ENCODE data around the gene SGCD.

Gene SGCD

DNA sequence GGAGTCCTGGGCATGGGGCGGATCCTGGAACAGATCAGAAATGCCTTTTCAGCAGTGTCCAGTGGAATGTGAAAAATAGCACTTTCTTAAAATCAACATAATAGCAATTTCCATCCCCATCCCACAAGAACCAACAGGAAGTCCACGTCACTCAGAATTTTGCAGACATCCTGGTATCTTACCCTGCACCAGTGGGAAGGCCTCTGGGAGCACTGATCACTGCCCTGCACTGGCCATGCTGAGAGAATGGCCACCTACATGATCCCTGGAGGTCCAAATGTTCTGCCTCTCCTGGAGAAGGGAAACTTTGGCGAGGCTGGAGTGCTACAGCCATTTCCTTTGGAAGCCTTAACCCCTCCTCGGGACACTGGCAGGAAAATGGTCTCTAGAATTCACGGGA is 173.8 kb downstream of the SGCD start:
- POLR2A ChIA-PET = no interaction called here
- Histone ChIP-seq H3K27ac (ENCODE audit: extremely low read depth, low read depth, low read length) (no peak overlapping the region), H3K36me3 (ENCODE audit: control insufficient read depth in 2 of 2, insufficient read depth in 1 of 2, low read length in 2 of 2) (no peaks in the 10 kb centered on the region), H3K4me1 (ENCODE audit: control insufficient read depth, insufficient read depth, low read length) (no peaks in the 10 kb centered on the region), H3K4me3 (ENCODE audit: low read depth, low read length) (no peak overlapping the region), H3K9me3 (ENCODE audit: control insufficient read depth, insufficient read depth, low read depth, low read length) (no peaks in the 10 kb centered on the region)
- CTCF ChIA-PET = no interaction called here
- TF ChIP-seq ZNF366 (tag by site-specific recombination; conservative IDR thresholded peaks at IDR 0.05) (no peak), ZNF184 (tag by site-specific recombination; IDR thresholded peaks at IDR 0.05) (no peak), ZNF112 (tag by site-specific recombination; IDR thresholded peaks at IDR 0.05) (no peak), ZIC2 (tag by site-specific recombination; IDR thresholded peaks at IDR 0.05) (no peak), ZNF132 (tag by site-specific recombination; IDR thresholded peaks at IDR 0.05; ENCODE audit: borderline replicate concordance) (no peak), ZNF155 (tag by site-specific recombination; IDR thresholded peaks at IDR 0.05) (no peak), ZNF416 (tag by site-specific recombination; IDR thresholded peaks at IDR 0.05) (no peak), ZNF623 (tag by site-specific recombination; IDR thresholded peaks at IDR 0.05) (no peak), ZNF747 (tag by site-specific recombination; IDR thresholded peaks at IDR 0.05) (no peak), ZNF140 (tag by site-specific recombination; IDR thresholded peaks at IDR 0.05) (no peak)
- TF ChIP-seq, protein P1, sequence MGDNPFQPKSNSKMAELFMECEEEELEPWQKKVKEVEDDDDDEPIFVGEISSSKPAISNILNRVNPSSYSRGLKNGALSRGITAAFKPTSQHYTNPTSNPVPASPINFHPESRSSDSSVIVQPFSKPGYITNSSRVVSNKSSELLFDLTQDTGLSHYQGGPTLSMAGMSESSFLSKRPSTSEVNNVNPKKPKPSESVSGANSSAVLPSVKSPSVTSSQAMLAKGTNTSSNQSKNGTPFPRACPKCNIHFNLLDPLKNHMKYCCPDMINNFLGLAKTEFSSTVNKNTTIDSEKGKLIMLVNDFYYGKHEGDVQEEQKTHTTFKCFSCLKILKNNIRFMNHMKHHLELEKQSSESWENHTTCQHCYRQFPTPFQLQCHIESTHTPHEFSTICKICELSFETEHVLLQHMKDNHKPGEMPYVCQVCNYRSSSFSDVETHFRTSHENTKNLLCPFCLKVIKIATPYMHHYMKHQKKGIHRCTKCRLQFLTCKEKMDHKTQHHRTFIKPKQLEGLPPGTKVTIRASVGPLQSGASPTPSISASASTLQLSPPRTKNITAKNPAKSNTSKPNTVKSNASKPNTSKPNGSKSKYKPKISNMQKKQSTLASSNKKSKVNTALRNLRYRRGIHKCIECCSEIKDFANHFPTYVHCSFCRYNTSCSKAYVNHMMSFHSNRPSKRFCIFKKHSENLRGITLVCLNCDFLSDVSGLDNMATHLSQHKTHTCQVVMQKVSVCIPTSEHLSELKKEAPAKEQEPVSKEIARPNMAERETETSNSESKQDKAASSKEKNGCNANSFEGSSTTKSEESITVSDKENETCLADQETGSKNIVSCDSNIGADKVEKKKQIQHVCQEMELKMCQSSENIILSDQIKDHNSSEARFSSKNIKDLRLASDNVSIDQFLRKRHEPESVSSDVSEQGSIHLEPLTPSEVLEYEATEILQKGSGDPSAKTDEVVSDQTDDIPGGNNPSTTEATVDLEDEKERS (tag by site-specific recombination; IDR thresholded peaks at IDR 0.05) = no peak

DNA sequence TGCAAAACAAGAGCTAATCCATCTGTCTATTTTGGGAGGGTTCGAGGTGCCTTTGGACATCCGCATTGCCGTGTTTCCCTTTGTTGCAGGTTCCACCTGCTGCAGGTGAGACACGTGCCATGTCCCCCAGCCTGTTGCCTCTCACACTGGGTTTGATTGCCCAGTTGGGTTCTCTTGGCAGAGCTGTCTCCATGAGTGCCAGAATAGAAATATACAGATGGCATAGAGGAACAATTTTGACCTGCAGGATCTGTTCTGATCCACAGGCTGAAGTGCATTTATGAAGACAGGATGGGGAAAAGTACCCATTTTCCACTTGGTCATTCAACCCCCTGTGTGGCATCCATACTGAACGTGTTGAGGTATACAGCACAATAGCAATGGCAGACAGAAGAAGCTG is 178.1 kb downstream of the SGCD start:
- ChIA-PET POLR2A (no interaction called here), CTCF (no interaction called here)
- H3K4me1 ChIP-seq (ENCODE audit: control insufficient read depth, insufficient read depth, low read length) = no peaks in the 10 kb centered on the region
- H3K4me3 ChIP-seq (ENCODE audit: low read depth, low read length) = no peak overlapping the region
- H3K9me3 ChIP-seq (ENCODE audit: control insufficient read depth, insufficient read depth, low read depth, low read length) = no peaks in the 10 kb centered on the region
- TF ChIP-seq KLF10 (tag by site-specific recombination; IDR thresholded peaks at IDR 0.05) (no peak), ZNF626 (tag by site-specific recombination; IDR thresholded peaks at IDR 0.05) (no peak), ZNF23 (tag by site-specific recombination; IDR thresholded peaks at IDR 0.05; ENCODE audit: borderline replicate concordance) (no peak)
- TF ChIP-seq, protein P2, sequence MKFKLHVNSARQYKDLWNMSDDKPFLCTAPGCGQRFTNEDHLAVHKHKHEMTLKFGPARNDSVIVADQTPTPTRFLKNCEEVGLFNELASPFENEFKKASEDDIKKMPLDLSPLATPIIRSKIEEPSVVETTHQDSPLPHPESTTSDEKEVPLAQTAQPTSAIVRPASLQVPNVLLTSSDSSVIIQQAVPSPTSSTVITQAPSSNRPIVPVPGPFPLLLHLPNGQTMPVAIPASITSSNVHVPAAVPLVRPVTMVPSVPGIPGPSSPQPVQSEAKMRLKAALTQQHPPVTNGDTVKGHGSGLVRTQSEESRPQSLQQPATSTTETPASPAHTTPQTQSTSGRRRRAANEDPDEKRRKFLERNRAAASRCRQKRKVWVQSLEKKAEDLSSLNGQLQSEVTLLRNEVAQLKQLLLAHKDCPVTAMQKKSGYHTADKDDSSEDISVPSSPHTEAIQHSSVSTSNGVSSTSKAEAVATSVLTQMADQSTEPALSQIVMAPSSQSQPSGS (tag by site-specific recombination; IDR thresholded peaks at IDR 0.05; ENCODE audit: low read depth) = no peak
- TF ChIP-seq, protein P3, sequence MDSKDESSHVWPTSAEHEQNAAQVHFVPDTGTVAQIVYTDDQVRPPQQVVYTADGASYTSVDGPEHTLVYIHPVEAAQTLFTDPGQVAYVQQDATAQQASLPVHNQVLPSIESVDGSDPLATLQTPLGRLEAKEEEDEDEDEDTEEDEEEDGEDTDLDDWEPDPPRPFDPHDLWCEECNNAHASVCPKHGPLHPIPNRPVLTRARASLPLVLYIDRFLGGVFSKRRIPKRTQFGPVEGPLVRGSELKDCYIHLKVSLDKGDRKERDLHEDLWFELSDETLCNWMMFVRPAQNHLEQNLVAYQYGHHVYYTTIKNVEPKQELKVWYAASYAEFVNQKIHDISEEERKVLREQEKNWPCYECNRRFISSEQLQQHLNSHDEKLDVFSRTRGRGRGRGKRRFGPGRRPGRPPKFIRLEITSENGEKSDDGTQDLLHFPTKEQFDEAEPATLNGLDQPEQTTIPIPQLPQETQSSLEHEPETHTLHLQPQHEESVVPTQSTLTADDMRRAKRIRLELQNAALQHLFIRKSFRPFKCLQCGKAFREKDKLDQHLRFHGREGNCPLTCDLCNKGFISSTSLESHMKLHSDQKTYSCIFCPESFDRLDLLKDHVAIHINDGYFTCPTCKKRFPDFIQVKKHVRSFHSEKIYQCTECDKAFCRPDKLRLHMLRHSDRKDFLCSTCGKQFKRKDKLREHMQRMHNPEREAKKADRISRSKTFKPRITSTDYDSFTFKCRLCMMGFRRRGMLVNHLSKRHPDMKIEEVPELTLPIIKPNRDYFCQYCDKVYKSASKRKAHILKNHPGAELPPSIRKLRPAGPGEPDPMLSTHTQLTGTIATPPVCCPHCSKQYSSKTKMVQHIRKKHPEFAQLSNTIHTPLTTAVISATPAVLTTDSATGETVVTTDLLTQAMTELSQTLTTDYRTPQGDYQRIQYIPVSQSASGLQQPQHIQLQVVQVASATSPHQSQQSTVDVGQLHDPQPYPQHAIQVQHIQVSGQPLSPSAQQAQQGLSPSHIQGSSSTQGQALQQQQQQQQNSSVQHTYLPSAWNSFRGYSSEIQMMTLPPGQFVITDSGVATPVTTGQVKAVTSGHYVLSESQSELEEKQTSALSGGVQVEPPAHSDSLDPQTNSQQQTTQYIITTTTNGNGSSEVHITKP (tag by site-specific recombination; IDR thresholded peaks at IDR 0.05) = no peak
- H3K36me3 ChIP-seq (ENCODE audit: control insufficient read depth in 2 of 2, insufficient read depth in 1 of 2, low read length in 2 of 2) = no peaks in the 10 kb centered on the region
- no peak overlapping the region for H3K27ac ChIP-seq (ENCODE audit: extremely low read depth, low read depth, low read length)

All from HEK293 (cell line).